Heart right ventricle (tissue), 16 donors: ENCODE measurements around the gene WNT5A. TPM values are rescaled to one million over a fixed set of nuclear protein-coding genes. Genes with fewer than 3 reads are reported as not detected.
A peak's percentile ranks its signal among the peaks of the same experiment; 100 is the strongest.

Source experiments
- ATAC-seq, 8 donors: fragments of 200-7000 bp; cut with Tn5 transposase; one replicate each; pipeline ENCODE4 v1.9.1; 2020; ENCODE audit warnings: mild to moderate bottlenecking in 8 of 8, moderate library complexity in 8 of 8, moderate number of reproducible peaks in 1 of 8
- DNase-seq, 2 donors: peaks; one replicate each; pipeline ENCODE4 v3.0.0-alpha.2; 2020
- H3K27ac ChIP-seq, 10 donors: fragments of 200-600 bp; sonication (generic) in 2 of 10; one replicate each; pipeline versions ENCODE4 v1.5.0 to v1.8.0; 2020 to 2022; ENCODE audit warnings: mild to moderate bottlenecking in 3 of 10
- H3K27me3 ChIP-seq, 7 donors: fragments of 200-600 bp; one replicate each; pipeline ENCODE4 v1.8.0; 2021 to 2022; ENCODE audit warnings: mild to moderate bottlenecking in 2 of 7
- H3K36me3 ChIP-seq, 9 donors: fragments of 200-600 bp; sonication (generic) in 1 of 9; one replicate each; pipeline versions ENCODE4 v1.5.0 to v1.8.0; 2020 to 2022; ENCODE audit warnings: mild to moderate bottlenecking in 2 of 9
- H3K4me1 ChIP-seq, 9 donors: fragments of 200-600 bp; sonication (generic) in 1 of 9; one replicate each; pipeline versions ENCODE4 v1.5.0 to v1.8.0; 2020 to 2022; ENCODE audit warnings: mild to moderate bottlenecking in 4 of 9
- H3K4me3 ChIP-seq, 10 donors: fragments of 200-600 bp; sonication (generic) in 2 of 10; one replicate each; pipeline versions ENCODE4 v1.5.0 to v1.8.0; 2020 to 2022; ENCODE audit warnings: mild to moderate bottlenecking in 7 of 10, moderate library complexity in 2 of 10
- H3K9me3 ChIP-seq, 11 donors: fragments of 200-600 bp in 10 of 11; sonication (generic) in 2 of 11; one replicate each; pipeline versions ENCODE4 v1.5.0 to v1.8.0; 2013 to 2022; ENCODE audit warnings: mild to moderate bottlenecking in 2 of 11, control low read depth in 1 of 11, moderate library complexity in 1 of 11
- WGBS, 2 donors: extraction: QIAGEN DNeasy Blood & Tissue Kit; methylation state at CpG; one replicate each; pipeline ENCODE4 v1.1.7; 2013; ENCODE audit warnings: inconsistent platforms in 1 of 2; 5-methylcytosine and 5-hydroxymethylcytosine counted together
- intact Hi-C, 10 donors: fragments of 100-400 bp; cut with DNase I; formaldehyde crosslinking; loops; one replicate each; pipeline versions ENCODE4 v1.11.1 to v1.14.2; 2022
- polyA plus RNA-seq, 2 donors: library from polyadenylated mRNA; stranded (reverse); fragments of 200-250 nt; gene quantifications; one replicate each; pipeline ENCODE4 v1.2.3, GENCODE V29; 2013
- total RNA-seq, 10 donors: library from RNA; stranded (reverse); fragmentation: NEBNext Ultra II Directional in 3 of 10; extraction: Animal tissue kit (Norgen Biotek cat#: 25700) in 3 of 10; gene quantifications; one replicate each; pipeline versions ENCODE4 v1.2.1 to v1.2.4, GENCODE V29; 2021 to 2023
- TF ChIP-seq, protein P1 (sequence below), 9 donors: fragments of 200-600 bp; sonication (generic) in 2 of 9; IDR thresholded peaks; one replicate each; pipeline versions ENCODE4 v1.5.0 to v1.8.0; 2021 to 2022; ENCODE audit warnings: antibody characterized with exemption in 9 of 9, mild to moderate bottlenecking in 5 of 9, moderate library complexity in 1 of 9
- donor health status: Arrhythmogenic right ventricular cardiomyopathy.
- donor health status: ischemic (EF 13 %, LVEDD 7.1; RV severe dilation, severe dysfunction).
- donor health status: healthy with polysubstance abuse.
- donor health status: DM: no; HTN: yes; CAD: no.
- donor health status: DM: no; HTN: no; CAD: no.
- donor health status: ischemic (EF 25% LVEDD 6.9; RV normal size, moderate dysfunction).
- donor health status: ischemic (EF 25% LVEDD 5.7; RV mildly dilated, moderate dysfunction).
- donor health status: healthy.
- donor health status: DM: yes; HTN: yes; CAD: no.
- donor health status: Ischemic cardiomyopathy.
- donor health status: ischemic (EF 35%, LVEDD 5.7; RV mildly dilated, moderate dysfunction).
- donor health status: nonischemic (EF 11% LVEDD 7.7; RV severe dilation, severe dysfunction).
- donor health status: DM: yes; HTN: yes; CAD: no.
- donor health status: PGD.
- donor health status: ischemic (EF 29% LVEDD 5.4; RV normal size, mild dysfunction).
- donor health status: nonischemic (EF 23%, LVEDD 6.1; RV moderate dilation, normal function).

The WNT5A gene
- total and polyA plus RNA-seq, 12 donors: 0.33 to 5.9 (median 3.2) TPM

DNA sequence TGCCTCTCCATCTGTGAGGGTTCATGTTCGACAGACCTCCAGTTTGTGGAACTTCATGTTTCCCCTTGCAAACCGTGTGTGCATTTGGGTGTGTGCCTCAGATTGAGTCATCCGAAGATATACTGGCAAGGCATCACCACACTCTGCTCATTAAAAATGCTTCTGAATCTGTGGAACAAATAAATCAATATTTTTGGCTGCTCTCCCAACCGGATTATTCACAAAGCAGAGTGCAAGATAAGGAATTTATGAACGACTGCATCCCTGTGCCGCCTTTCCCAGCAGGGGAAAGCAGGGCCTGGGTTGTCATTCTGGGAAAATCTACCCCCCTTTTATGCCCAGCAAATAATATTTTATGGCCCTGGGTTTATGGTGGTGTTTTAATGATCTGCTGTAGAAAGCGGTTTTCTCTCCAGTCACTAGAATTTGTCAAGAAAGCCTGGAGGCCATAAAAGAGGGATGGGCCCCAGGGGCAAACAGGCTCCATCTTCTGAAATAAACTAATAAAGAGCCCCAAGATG lies 4.2 kb upstream of the WNT5A start:
- ATAC-seq: no peak
- Histone ChIP-seq H3K27ac (no peak overlapping the region), H3K4me3 (no peak overlapping the region), H3K9me3 (no peaks in the 10 kb centered on the region), H3K36me3 (no peaks in the 10 kb centered on the region), H3K27me3 (peaks cover 0 to 62% (median 38%) of the 10 kb centered on the region in 7 donors), H3K4me1 (peaks cover 0 to 24% (median 12%) of the 10 kb centered on the region in 9 donors)
- 59 to 75% methylated on average over 7 of the region's 7 CpGs for WGBS, 2 donors
- TF ChIP-seq, protein P1, sequence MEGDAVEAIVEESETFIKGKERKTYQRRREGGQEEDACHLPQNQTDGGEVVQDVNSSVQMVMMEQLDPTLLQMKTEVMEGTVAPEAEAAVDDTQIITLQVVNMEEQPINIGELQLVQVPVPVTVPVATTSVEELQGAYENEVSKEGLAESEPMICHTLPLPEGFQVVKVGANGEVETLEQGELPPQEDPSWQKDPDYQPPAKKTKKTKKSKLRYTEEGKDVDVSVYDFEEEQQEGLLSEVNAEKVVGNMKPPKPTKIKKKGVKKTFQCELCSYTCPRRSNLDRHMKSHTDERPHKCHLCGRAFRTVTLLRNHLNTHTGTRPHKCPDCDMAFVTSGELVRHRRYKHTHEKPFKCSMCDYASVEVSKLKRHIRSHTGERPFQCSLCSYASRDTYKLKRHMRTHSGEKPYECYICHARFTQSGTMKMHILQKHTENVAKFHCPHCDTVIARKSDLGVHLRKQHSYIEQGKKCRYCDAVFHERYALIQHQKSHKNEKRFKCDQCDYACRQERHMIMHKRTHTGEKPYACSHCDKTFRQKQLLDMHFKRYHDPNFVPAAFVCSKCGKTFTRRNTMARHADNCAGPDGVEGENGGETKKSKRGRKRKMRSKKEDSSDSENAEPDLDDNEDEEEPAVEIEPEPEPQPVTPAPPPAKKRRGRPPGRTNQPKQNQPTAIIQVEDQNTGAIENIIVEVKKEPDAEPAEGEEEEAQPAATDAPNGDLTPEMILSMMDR (IDR thresholded peaks at IDR 0.05): no peak
- DNase-seq: no peak
- intact Hi-C loops: loop anchor here in 1 of 10 donors (5.0 kb wide), 1 partner anchor 551 kb away; no protein-coding TSS in a partner anchor

DNA sequence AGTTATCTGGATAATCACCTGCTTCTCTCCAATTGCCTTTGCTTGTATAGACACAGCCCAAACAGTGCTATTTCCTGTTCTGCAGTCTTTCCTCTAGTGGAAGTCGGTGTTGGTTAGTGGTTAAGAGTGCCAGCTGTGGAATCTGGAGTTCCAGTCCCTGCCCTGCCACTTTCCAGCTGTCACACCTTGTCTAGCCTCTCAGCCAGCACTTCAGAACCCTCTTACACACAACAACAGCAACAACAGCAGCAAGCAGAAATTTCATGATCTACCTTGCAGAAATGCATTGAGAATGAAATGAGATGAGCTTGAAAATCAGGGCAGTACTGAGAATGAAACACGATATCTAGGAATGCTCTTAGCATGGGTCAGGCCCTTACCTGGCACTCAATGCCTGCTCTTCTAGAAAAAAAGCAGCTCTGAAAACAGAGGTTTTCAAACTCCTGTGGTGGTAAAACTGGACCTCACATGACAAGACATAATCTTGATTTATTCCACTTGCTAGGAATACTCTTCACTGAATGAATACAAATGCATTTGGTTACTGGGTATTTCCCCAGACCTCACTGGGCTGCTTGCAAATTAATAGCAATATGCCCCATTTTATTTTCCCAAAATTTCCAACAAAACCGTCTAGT lies 3.3 kb upstream of the WNT5A start:
- WGBS, 2 donors: 47 to 51% methylated on average over 3 of the region's 3 CpGs
- H3K4me1 ChIP-seq: peaks cover 0 to 29% (median 17%) of the 10 kb centered on the region in 9 donors
- H3K27ac ChIP-seq: no peak overlapping the region
- intact Hi-C loops: loop anchor here in 1 of 10 donors (5.0 kb wide), 1 partner anchor 552 kb away; no protein-coding TSS in a partner anchor
- DNase-seq (no peak), ATAC-seq (no peak)
- no peaks in the 10 kb centered on the region for H3K9me3 ChIP-seq
- TF ChIP-seq, protein P1 (IDR thresholded peaks at IDR 0.05): no peak
- no peak overlapping the region for H3K4me3 ChIP-seq
- H3K27me3 ChIP-seq: peaks cover 0 to 69% (median 39%) of the 10 kb centered on the region in 7 donors
- H3K36me3 ChIP-seq: no peaks in the 10 kb centered on the region

- DNase-seq (no peak), ATAC-seq (no peak)
- no peak overlapping the region for H3K27ac ChIP-seq
- TF ChIP-seq, protein P1 (IDR thresholded peaks at IDR 0.05): no peak
- peak overlapping the region in 2 of 10 donors; percentile 13 to 26 for H3K4me3 ChIP-seq
- peaks cover 0 to 76% (median 41%) of the 10 kb centered on the region in 7 donors for H3K27me3 ChIP-seq
- H3K4me1 ChIP-seq: peaks cover 0 to 30% (median 23%) of the 10 kb centered on the region in 9 donors
- intact Hi-C loops: loop anchor here (5.0 to 10.0 kb wide), 11 partner anchors 83 to 763 kb away; no protein-coding TSS in a partner anchor
- H3K9me3 ChIP-seq: no peaks in the 10 kb centered on the region
- WGBS, 2 donors: 5 to 8% methylated on average over 17 of the region's 17 CpGs
- no peaks in the 10 kb centered on the region for H3K36me3 ChIP-seq
Measured at GRCh38 chr3:55489798-55490132, 2.7 kb upstream of the WNT5A start.

DNA sequence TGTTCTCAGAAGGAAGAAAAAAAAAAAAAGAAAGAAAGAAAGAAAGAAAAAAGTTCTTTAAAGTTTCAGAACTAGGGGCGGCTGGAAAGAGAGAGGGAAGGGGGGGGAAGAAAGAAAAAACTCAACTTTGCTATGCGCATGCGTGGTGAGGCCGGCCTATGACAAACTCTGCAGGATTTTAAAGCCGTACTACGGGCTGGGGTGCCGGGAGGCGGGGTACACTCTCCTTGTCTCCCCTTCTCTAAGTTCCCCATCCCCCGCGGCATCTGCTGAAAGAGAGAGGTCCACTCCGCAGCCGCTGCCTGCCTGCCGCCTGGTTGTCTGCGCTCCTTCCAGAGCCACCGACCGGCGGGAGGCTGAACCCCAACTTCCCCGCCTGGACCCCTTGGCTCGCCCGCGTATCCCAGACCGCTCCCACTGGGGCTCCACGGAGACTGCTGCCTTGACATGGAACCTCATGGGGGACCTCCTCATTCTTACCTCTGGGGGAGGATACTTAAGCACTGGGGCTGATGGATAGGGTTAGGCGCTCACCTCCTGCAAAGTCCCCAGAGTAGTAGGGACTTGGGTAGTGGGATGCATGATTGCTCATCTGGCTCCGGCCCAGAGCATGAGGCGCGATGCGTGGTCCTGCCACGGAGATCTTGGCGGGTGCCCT lies 1.4 kb upstream of the WNT5A start:
- H3K27ac ChIP-seq: peak overlapping the region in 7 of 10 donors; percentile 20 to 76 (median 69)
- H3K4me1 ChIP-seq: peaks cover 0 to 30% (median 24%) of the 10 kb centered on the region in 9 donors
- ATAC-seq (peak in 5 of 8 donors; percentile 28 to 35 (median 30)), DNase-seq (peak; percentile 52 to 56)
- H3K27me3 ChIP-seq: peaks cover 0 to 86% (median 47%) of the 10 kb centered on the region in 7 donors
- H3K4me3 ChIP-seq: peak overlapping the region; percentile 33 to 72 (median 68)
- H3K9me3 ChIP-seq: no peaks in the 10 kb centered on the region
- no peaks in the 10 kb centered on the region for H3K36me3 ChIP-seq
- TF ChIP-seq, protein P1 (IDR thresholded peaks at IDR 0.05): no peak
- intact Hi-C loops: loop anchor here (5.0 to 10.0 kb wide), 11 partner anchors 84 to 764 kb away; no protein-coding TSS in a partner anchor
- WGBS, 2 donors: 1 to 2% methylated on average over 30 of the region's 30 CpGs
